Fibroblast of mammary gland (primary cell): ENCODE data around the gene SFSWAP.
"Not testable (repeated sequence)": the region's sequence is repeated elsewhere in the genome, so short reads cannot be mapped to it uniquely, and the experiment has no call there.

Source experiments
- DNase-seq: peaks from one replicate; pipeline ENCODE4 v3.0.0-alpha.2; 2010; ENCODE audit warnings: low read depth
- H3K4me3 ChIP-seq: 2 replicates; pipeline ENCODE4 v1.5.1; 2011; ENCODE audit warnings: low read depth, mild to moderate bottlenecking, low read length, moderate library complexity; ENCODE audit not compliant: control insufficient read depth
- TF ChIP-seq, protein P1 (sequence below): conservative IDR thresholded peaks from 2 replicates; pipeline ENCODE4 v1.5.1; 2011; ENCODE audit warnings: low read depth, low read length, inconsistent platforms; ENCODE audit not compliant: control insufficient read depth, insufficient read depth

The SFSWAP gene

DNA sequence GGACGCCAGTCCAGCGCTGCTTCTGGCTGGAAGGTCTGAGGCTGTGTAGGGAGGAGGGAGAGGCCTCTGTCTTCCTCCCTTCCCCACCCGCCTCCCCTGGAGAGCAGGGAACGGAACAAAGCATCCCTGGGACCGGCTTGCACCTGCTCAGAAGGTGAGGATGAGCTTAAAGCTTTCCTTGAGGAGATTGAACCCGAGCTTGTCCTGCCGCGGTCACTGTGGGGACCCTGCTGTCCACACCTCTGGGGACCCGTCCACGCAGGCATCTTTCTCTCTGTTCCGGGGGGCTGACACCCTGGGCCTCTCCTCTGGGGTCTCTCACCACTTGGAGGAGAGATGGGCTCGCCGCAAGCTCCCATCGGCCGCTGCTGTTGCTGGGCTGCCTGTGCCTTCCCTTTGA, 33.2 kb upstream of the SFSWAP start:
- no peak for DNase-seq
- TF ChIP-seq, protein P1, sequence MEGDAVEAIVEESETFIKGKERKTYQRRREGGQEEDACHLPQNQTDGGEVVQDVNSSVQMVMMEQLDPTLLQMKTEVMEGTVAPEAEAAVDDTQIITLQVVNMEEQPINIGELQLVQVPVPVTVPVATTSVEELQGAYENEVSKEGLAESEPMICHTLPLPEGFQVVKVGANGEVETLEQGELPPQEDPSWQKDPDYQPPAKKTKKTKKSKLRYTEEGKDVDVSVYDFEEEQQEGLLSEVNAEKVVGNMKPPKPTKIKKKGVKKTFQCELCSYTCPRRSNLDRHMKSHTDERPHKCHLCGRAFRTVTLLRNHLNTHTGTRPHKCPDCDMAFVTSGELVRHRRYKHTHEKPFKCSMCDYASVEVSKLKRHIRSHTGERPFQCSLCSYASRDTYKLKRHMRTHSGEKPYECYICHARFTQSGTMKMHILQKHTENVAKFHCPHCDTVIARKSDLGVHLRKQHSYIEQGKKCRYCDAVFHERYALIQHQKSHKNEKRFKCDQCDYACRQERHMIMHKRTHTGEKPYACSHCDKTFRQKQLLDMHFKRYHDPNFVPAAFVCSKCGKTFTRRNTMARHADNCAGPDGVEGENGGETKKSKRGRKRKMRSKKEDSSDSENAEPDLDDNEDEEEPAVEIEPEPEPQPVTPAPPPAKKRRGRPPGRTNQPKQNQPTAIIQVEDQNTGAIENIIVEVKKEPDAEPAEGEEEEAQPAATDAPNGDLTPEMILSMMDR = no peak

DNA sequence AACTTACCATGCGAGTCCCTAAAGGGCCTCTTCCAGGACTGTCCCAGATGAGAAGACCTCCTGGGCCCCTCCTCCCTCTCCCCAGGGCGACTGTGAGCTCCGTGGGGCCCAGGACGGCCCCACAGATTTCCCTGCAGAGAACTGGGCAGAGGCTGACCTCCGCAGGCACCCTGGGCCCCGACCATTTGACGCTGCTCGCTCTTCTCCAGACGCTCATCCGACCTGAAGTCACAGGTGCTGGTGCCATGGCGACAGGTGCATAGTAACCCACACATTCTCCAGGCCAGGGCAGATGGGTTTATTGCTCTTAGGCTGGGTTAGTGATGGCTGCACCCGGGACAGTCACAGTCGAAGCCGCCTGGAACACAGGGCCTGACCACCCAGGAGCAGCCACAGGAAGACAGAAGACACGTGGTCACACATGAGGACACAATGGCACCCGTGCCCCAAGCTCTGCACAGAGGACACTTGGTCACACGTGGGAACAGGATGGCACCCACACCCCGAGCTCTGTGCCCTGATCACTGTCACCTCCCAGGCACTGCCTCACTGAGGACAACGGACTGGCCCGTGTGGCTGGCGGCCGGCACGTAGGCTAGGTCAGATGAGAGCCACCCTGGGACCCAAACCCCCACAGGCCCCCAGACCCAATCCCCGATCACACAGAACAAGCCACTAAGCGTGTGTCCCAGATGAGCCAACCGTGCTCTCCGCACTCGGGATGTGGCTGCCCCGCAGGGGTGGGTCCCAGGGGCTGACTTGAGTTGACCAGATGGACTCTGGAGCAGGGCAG, 32.3 kb upstream of the SFSWAP start:
- not testable (repeated sequence) for H3K4me3 ChIP-seq, DNase-seq

More for the DNA sequence above, 33.2 kb upstream of the SFSWAP start:
- no peak overlapping the region for H3K4me3 ChIP-seq

DNA sequence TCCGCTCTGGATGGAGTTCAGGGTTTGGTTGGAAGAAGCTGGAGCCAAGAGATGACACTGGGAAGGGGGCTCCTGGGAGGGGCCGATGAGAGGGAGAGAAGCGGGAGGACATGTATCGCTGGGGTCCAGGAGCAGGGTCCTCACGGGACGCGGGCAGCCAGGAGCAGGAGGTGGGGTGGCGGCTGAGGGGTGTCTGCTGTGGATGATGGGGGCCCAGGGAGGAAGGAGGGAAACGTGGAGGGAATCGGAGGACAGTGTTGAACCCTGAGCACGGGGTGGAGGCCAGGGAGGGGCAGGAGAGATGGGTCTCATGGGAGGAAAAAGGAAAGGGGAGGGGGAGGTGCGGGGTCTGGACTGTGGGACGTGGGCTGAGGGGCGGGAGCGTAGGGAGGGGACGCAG, 31.7 kb upstream of the SFSWAP start:
- DNase-seq, H3K4me3 ChIP-seq: not testable (repeated sequence)

DNA sequence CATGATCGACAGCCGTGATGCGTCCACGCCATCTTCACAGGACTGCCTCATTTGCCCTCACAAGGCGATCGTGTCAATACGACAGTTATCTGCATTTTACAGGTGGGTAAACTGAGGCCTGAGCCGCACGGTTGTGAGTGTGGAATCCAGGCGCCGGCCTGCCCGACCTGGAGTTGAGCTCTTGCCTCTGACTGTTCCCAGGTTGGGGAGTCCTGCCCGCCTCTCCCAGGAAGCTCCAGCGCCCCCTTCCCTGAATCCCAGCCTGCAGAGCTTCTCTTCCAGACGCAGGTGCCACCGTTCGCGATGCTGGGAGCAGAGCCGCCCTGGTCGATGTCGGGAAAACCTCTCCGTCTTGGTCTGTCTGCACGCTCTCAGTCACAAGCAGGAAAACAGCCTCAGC, 31.1 kb upstream of the SFSWAP start:
- H3K4me3 ChIP-seq, DNase-seq: not testable (repeated sequence)

DNA sequence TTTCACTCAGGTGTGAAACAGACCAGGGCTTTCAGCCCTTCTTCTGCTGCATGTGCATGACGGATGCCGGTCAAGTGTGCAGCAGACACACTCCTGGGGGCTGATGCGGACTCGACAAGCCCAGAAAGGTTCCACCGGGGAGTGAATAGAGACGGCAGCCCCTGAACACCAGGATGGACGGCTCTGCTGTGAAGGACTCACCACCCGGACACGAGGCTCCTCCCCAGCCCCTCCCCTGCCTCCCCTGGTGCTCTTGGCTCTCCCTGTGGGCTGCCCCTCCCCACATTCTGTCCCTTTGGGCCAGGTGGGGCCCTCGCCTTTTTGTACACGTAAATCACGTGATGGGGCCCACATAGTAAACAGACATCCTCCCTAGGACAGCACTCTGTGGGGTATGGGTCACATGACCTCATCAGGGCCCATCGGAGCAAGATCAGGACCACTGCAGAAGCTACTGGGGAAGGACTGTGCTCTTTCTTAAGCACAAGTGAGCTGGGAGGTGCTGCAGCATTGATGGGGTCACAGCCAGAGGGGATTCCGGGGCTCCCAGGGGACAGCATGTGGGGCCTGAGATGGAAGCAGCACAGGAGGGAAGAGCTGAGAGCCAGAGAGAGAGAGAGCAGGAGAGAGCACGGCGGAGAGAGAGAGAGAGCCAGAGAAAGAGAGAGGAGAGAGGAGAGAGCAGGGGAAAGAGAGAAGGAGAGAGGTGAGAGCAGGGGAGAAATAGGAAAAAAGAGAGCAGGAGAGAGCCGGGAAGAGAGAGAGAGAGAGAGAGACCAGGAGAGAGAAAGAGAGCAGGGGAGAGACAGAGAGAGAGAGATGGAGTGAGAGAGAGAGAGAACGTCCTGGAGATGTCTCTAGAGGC, 30.3 kb upstream of the SFSWAP start:
- DNase-seq = not testable (repeated sequence)

DNA sequence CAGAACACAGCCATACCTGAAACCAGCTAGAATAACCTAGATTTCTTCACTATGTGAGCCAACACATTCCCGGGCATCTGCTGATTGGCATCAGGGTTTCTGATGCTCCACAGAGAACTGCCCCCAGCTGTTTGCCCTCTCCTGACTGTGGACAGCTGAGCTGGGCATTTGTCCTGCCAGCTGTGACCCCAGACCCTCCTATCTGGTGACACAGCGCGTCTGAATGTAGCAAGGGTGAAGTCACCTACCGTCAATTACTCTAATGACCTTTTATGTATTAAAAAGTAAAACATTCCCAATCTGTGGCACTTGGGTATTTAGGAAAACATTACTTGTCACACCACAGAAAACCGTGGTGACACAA, 29.7 kb upstream of the SFSWAP start:
- H3K4me3 ChIP-seq = no peak overlapping the region

More for the DNA sequence above, 30.3 kb upstream of the SFSWAP start:
- not testable (repeated sequence) for H3K4me3 ChIP-seq

DNA sequence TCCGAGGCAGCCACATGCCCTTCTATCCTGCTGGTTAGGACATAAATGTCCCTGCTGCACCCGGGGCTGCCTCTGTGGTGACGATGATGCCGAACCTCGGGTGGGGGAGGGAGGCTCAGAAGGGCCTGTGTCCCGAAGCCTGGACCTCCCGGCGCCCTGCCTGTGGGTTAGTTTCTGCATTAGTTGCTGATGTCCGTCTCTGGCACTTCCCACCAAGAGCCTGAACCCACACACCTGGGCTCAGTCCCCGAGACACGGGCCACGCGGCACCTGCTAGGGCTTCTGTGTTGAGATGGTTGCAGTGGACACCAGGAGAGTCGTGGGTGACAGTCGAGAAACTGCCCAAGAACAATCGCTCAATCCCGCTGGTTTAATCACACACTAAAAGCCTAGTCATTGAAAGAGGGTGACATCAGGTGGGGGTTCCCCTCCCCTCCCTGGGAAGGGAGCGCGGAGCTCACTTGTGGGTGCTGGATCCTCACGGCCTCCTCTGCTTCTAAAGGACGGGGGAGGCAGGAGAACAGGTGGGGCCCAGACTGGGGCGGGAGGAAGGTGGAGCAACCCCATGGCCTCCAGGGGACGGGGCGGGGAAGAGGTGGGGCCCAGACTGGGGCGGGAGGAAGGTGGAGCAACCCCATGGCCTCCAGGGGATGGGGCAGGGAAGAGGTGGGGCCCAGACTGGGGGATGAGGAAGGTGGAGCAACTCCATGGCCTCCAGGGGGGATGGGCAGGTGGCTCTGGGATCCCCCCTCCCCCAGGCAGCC, 29.0 kb upstream of the SFSWAP start:
- DNase-seq, H3K4me3 ChIP-seq: not testable (repeated sequence)

More for the DNA sequence above, 29.7 kb upstream of the SFSWAP start:
- TF ChIP-seq, protein P1 = no peak
- no peak for DNase-seq

DNA sequence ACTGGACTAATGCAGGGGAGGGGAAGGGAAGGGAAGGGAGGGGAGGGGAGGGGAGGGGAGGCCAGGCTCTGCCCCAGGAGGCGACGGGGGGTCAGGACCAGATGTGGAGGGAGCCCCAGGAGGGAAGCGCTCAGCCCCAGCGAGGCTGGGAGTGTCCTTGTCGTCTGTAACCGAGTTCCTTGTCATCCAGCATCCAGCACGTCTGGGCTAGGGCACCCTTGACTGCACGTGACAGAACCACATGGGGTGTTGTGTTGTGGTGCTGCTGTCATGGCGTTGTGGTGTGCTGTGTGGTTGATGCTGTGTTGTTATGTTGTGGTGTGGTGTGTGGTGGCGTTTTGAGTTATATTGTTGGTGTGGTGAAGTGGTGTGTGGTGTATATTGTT, 28.4 kb upstream of the SFSWAP start:
- H3K4me3 ChIP-seq = no peak overlapping the region
- TF ChIP-seq, protein P1 = no peak
- DNase-seq = no peak

DNA sequence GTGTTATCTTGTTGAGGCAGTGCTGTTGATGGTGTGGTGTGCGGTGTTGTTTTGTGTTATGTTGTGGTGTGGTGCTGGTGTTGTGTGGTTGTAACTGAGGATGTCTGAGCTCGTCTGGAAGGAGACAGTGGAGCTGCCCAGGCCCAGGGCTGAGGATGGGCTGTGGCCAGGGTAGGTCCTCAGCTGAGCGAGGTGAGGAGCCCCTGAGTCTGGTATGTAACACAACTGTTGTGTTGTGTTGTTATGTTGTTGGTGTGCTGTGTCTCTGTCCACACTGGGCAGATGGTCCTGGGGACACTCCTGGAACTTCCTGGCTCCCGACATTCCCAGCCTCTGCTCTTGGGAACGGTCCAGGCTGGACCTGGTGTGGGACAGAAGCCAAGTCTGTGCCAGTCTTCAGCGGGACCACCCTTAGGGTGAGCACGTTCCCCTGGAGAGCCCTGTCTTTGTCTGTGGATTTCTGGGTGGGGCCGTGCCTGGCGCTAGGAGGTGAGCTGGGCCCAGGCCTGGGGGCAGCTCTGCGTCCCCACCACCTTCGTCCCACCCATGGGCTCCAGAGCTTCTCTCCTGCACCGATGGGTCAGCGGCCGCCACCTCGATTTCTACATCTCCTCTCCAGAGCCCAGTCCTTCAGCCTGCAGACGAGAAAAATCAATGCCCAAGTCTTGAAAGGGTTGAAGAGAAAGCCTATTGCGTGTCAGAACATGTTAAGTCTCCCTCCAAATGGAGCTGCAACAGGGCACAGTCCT, 27.4 kb upstream of the SFSWAP start:
- DNase-seq = no peak
- TF ChIP-seq, protein P1 = no peak
- no peak overlapping the region for H3K4me3 ChIP-seq
